Cardiac fibroblast (primary cell): Measurements from ENCODE around the gene CHN1.

Experiments
- DNase-seq, 2 donors: peaks; one replicate each; pipeline versions ENCODE4 v3.0.0 to v3.0.0-alpha.2; 2010; ENCODE audit warnings: low read depth in 2 of 2
- H3K4me3 ChIP-seq, 2 donors: replicated peaks in 1 of 2; 1 replicate in 1 of 2; 2 replicates in 1 of 2; pipeline ENCODE4 v1.5.1; 2011; ENCODE audit warnings: low read depth in 2 of 2, low read length in 2 of 2, mild to moderate bottlenecking in 2 of 2, moderate library complexity in 1 of 2
- CTCF ChIP-seq: IDR thresholded peaks from one replicate; pipeline ENCODE4 v1.5.1; 2011; ENCODE audit warnings: low read depth, mild to moderate bottlenecking, low read length, inconsistent platforms

Gene CHN1

DNA sequence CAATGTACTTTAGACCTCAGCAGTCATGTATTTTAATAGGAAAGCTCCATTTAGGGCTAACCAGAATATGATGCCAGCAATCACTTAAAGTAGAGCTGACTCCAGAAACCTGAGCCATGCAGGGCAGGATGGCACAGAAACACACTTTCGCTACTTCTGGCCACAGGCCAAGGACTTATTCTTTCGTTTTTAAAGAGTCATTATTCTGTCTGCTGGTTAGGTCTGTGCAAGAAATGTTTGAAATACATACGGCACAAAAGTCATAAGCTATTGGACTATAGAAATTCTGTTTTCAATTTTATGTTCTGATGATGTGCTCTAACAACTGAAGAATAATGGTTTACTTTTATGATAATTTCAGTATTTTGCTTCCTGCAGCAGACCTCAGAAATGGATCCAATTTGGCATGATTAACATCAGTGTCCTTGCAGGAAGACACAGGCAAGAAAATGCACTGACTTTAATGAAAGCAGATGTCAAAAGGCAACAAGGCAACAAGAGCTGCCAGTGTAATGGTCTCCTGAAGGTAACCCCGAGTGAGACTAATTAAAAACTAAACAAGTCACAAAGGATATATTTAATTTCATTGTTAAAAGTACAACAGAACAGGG is 126.5 kb downstream of the CHN1 start:
- no peak for TF ChIP-seq CTCF
- DNase-seq, result peak; percentile 39 to 51
- H3K4me3 ChIP-seq, result peak overlapping the region in 1 of 2 donors; percentile 31

GRCh38 chr2:174877751-174878150 is 127.4 kb downstream of the CHN1 start:
- TF ChIP-seq CTCF, result no peak
- no peak for DNase-seq
- no peak overlapping the region for H3K4me3 ChIP-seq

DNA sequence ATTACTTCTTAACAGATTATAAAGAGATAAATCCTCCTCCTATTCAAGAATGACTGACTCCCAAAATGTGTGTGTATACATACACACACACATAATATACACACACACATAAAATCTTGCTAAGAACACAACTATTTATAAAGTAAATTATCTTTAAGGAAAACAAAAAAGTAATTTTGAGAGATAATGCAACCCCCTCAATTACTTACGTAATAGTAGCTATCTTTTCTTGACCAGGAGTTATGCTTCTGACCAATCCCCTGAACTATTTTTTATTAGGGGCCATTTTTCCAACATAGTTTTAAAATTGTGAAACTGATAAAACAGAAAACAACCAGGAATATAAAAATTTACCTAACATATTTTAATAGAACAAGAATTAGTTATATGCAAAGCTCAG is 127.9 kb downstream of the CHN1 start:
- TF ChIP-seq CTCF, result no peak
- H3K4me3 ChIP-seq, result no peak overlapping the region
- no peak for DNase-seq

- no peak overlapping the region for H3K4me3 ChIP-seq
- TF ChIP-seq CTCF, result no peak
- peak; percentile 29 to 49 for DNase-seq
Observed at GRCh38 chr2:174874085-174874484, 131.1 kb downstream of the CHN1 start.

DNA sequence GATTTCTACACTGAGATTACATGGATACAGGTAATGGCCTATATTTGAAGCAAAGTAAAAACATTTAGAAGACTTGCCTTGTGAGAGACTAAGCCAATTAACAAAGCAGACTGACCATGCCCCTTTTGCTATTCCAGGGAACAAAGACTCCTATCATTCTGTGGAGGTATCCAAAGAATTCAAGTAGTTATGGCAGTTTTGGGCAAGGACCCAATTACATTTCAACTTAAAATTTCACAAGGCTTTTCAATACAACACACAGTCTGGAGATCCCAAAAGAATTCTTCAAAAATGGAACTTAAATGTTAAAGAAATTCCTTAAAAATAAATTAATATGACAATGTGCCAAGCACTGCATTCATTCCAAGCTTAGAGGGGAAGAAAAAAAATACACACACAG is 131.7 kb downstream of the CHN1 start:
- DNase-seq, result peak; percentile 22 to 85
- H3K4me3 ChIP-seq, result no peak overlapping the region
- no peak for TF ChIP-seq CTCF

DNA sequence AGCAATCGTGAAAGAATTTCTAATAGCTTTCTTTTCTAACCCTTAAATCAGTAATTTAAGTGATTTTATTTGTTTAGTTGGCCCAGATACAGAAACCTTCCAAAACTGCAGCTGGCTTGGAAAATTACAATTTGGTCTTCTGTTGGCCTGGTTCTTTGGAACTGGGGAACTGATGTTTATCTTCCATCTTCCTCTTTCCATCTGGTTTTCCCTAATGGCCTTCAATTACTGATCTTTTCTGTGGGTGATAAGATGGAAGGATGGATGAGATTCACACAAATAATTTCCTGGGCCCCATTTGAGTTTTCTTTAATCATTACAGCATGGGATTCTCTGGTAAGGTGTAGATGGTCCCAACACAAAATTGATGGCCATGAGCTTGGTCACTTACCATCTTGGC is 134.4 kb downstream of the CHN1 start:
- no peak for TF ChIP-seq CTCF
- no peak for DNase-seq
- H3K4me3 ChIP-seq, result no peak overlapping the region

DNA sequence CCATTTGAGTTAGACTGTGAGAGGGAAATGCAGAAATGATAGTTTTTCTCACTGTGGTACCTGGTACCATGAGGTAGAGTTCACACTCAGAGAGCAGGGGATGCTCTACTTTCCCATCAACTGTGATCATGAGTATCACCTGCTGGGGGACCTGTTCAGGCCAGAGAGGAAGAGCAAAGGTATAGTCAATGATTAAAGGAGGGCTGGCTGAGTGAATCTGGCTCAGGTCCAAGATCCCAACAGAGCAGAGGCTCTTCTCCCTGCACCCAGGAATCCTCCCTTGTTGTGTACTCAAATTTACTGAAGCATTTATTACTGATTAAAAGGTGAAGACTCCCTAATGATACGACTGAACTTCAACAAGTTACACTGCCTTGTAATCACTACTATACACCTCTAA is 136.3 kb downstream of the CHN1 start:
- no peak for DNase-seq
- no peak overlapping the region for H3K4me3 ChIP-seq
- no peak for TF ChIP-seq CTCF
